Panc1 (cell line): Measurements from ENCODE around the gene SLC6A11. TPM values are rescaled to one million over a fixed set of nuclear protein-coding genes. Genes with fewer than 3 reads are reported as not detected.

ENCODE experiments used
- ATAC-seq: fragments of 200-7000 bp; cut with Tn5 transposase; 2 replicates; pipeline ENCODE4 v1.9.1; 2020; ENCODE audit warnings: mild to moderate bottlenecking, moderate library complexity
- BruUV-seq: library from RNA; stranded (reverse); fragments of 400-500 nt; replicated peaks from 2 replicates; lab custom pipeline; 2021; lab: Mats Ljungman, UMichigan
- CTCF ChIA-PET: fragments of 300-600 bp; sonication (Branson Sonifier 250); formaldehyde crosslinking; loops from one replicate; lab custom pipeline; 2022; ENCODE audit warnings: antibody characterized with exemption; lab: Charles Lee
- POLR2A ChIA-PET: fragments of 300-600 bp; sonication (Branson Sonifier 250); formaldehyde crosslinking; loops from one replicate; lab custom pipeline; 2022; ENCODE audit warnings: antibody characterized with exemption; lab: Charles Lee
- DNase-seq: peaks from one replicate; pipeline ENCODE4 v3.0.0-alpha.2; 2010; ENCODE audit warnings: low read depth, low spot score
- H3K27ac ChIP-seq: 2 replicates; pipeline ENCODE4 v1.5.1; 2011; ENCODE audit warnings: mild to moderate bottlenecking, low read length, inconsistent platforms
- H3K27me3 ChIP-seq: fragments of 200-500 bp; sonication (Bioruptor generic); 2 replicates; pipeline ENCODE4 v1.6.0; 2014; ENCODE audit warnings: low read length, inconsistent platforms; ENCODE audit not compliant: control insufficient read depth, insufficient read depth
- H3K36me3 ChIP-seq: fragments of 200-500 bp; sonication (Bioruptor generic); 2 replicates; pipeline ENCODE4 v1.5.1; 2014; ENCODE audit warnings: inconsistent platforms, mild to moderate bottlenecking, low read length, moderate library complexity; ENCODE audit not compliant: control insufficient read depth, insufficient read depth
- H3K4me1 ChIP-seq: 2 replicates; pipeline ENCODE4 v1.5.1; 2011; ENCODE audit warnings: inconsistent platforms, mild to moderate bottlenecking, low read length, moderate library complexity; ENCODE audit not compliant: control insufficient read depth, insufficient read depth
- H3K4me3 ChIP-seq, 2 experiments: 2 replicates each; pipeline ENCODE4 v1.5.1; 2011 to 2012; ENCODE audit warnings: low read depth in 2 of 2, low read length in 2 of 2, mild to moderate bottlenecking in 2 of 2, inconsistent platforms in 1 of 2, moderate library complexity in 1 of 2
- H3K9me3 ChIP-seq: fragments of 200-500 bp; sonication (Bioruptor generic); 2 replicates; pipeline ENCODE4 v1.5.1; 2014; ENCODE audit warnings: low read depth, mild to moderate bottlenecking, inconsistent platforms, low read length, moderate library complexity; ENCODE audit not compliant: control insufficient read depth, insufficient read depth
- CTCF ChIP-seq: fragments of 450-650 bp; IDR thresholded peaks from 2 replicates; pipeline ENCODE4 v1.5.1; 2017; ENCODE audit warnings: mild to moderate bottlenecking
- POLR2AphosphoS5 ChIP-seq: IDR thresholded peaks from 2 replicates; pipeline ENCODE4 v1.6.1; 2012; ENCODE audit warnings: mild to moderate bottlenecking, low read depth, low read length, moderate library complexity
- SIN3A ChIP-seq: IDR thresholded peaks from 2 replicates; pipeline ENCODE4 v1.6.1; 2012; ENCODE audit warnings: low read depth, mild to moderate bottlenecking, low read length, moderate library complexity, borderline replicate concordance; ENCODE audit not compliant: insufficient read depth
- TCF7L2 ChIP-seq: IDR thresholded peaks from 2 replicates; pipeline ENCODE4 v1.6.1; 2011; ENCODE audit warnings: mild to moderate bottlenecking, low read depth, low read length, inconsistent platforms
- in situ Hi-C: cut with HindIII; loops from 2 replicates; pipeline ENCODE4 v1.10.0; 2016; ENCODE audit warnings: low sequenced_read_pairs, low pct_unique_long_range_greater_than_20kb
- intact Hi-C: fragments of 100-400 bp; cut with micrococcal nuclease; formaldehyde crosslinking; loops from one replicate; pipeline ENCODE4 v1.10.0; 2022; ENCODE audit not compliant: unreplicated experiment
- total RNA-seq: library from RNA; stranded (reverse); gene quantifications from one replicate; pipeline ENCODE4 v1.2.1, GENCODE V29; 2021; ENCODE audit not compliant: unreplicated experiment
- TF ChIP-seq, protein P1 (sequence below), 2 experiments: IDR thresholded peaks; 2 replicates each; pipeline ENCODE4 v1.6.1; 2011 to 2012; ENCODE audit warnings: low read depth in 2 of 2, control low read depth in 1 of 2, low read length in 1 of 2, mild to moderate bottlenecking in 1 of 2, moderate library complexity in 1 of 2; ENCODE audit not compliant: insufficient read depth in 1 of 2

Gene SLC6A11
- total RNA-seq, 1 experiment from 2014 or later: not detected

- H3K36me3 ChIP-seq: no peaks in the 10 kb centered on the region
- BruUV-seq: no TSS peak
These were observed 145.9 kb downstream of the SLC6A11 start for GRCh38 chr3:10961921-10962320.

DNA sequence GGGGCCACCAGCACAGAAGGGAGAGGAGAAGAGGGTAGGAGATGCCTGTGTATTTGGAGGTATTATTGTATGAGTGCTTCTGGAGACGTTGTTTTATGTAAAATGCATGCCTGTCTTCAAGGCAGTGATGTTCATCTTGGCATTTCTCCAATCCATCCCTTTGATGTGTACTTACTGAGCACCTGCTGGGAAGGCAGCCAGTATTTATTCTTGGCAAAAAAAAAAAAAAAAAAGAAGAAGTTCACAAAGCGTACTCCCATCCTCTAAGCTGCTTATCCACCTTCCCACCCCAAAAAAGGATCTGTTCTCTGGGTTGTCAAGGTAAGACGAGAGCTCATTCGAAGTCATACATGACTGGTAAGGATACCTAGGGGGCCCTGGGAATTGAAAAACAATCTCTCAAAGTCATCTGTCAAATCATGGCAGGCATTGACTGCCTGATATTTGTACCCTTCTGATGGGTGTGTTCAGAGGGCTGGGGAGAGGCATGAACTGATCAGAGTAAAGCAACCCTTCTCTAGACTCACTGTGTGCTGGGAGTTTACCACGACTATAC is 146.5 kb downstream of the SLC6A11 start:
- DNase-seq: no peak
- peaks cover 11% of the 10 kb centered on the region for H3K27me3 ChIP-seq
- in situ Hi-C loops (no loop called here), intact Hi-C loops (no loop called here)
- no peaks in the 10 kb centered on the region for H3K9me3 ChIP-seq
- no peak for TF ChIP-seq CTCF
- TF ChIP-seq, protein P1, sequence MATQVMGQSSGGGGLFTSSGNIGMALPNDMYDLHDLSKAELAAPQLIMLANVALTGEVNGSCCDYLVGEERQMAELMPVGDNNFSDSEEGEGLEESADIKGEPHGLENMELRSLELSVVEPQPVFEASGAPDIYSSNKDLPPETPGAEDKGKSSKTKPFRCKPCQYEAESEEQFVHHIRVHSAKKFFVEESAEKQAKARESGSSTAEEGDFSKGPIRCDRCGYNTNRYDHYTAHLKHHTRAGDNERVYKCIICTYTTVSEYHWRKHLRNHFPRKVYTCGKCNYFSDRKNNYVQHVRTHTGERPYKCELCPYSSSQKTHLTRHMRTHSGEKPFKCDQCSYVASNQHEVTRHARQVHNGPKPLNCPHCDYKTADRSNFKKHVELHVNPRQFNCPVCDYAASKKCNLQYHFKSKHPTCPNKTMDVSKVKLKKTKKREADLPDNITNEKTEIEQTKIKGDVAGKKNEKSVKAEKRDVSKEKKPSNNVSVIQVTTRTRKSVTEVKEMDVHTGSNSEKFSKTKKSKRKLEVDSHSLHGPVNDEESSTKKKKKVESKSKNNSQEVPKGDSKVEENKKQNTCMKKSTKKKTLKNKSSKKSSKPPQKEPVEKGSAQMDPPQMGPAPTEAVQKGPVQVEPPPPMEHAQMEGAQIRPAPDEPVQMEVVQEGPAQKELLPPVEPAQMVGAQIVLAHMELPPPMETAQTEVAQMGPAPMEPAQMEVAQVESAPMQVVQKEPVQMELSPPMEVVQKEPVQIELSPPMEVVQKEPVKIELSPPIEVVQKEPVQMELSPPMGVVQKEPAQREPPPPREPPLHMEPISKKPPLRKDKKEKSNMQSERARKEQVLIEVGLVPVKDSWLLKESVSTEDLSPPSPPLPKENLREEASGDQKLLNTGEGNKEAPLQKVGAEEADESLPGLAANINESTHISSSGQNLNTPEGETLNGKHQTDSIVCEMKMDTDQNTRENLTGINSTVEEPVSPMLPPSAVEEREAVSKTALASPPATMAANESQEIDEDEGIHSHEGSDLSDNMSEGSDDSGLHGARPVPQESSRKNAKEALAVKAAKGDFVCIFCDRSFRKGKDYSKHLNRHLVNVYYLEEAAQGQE (IDR thresholded peaks at IDR 0.05; ENCODE audit: insufficient read depth in 1 of 2, low read depth in 2 of 2, low read length in 1 of 2): no peak
- TF ChIP-seq TCF7L2: no peak
- no peak for TF ChIP-seq POLR2AphosphoS5
- no peak for TF ChIP-seq SIN3A
- no peak for ATAC-seq
- CTCF ChIA-PET: no interaction called here
- H3K4me3 ChIP-seq: no peak overlapping the region
- H3K4me1 ChIP-seq: no peaks in the 10 kb centered on the region
- no TSS peak for BruUV-seq
- no peaks in the 10 kb centered on the region for H3K36me3 ChIP-seq
- POLR2A ChIA-PET: no interaction called here
- no peak overlapping the region for H3K27ac ChIP-seq

More at GRCh38 chr3:10961921-10962320, 145.9 kb downstream of the SLC6A11 start:
- intact Hi-C loops: no loop called here
- Histone ChIP-seq H3K4me1 (no peaks in the 10 kb centered on the region), H3K27ac (no peak overlapping the region), H3K9me3 (no peaks in the 10 kb centered on the region), H3K4me3 (no peak overlapping the region), H3K27me3 (peaks cover 11% of the 10 kb centered on the region)
- ATAC-seq (no peak), DNase-seq (no peak)
- ChIA-PET CTCF (interaction anchor here (0.7 kb wide), 1 partner anchor 16 kb away, joined by 3 read pairs; no protein-coding TSS in a partner anchor), POLR2A (no interaction called here)
- TF ChIP-seq TCF7L2: no peak
- TF ChIP-seq POLR2AphosphoS5: no peak
- TF ChIP-seq SIN3A: no peak
- TF ChIP-seq, protein P1 (IDR thresholded peaks at IDR 0.05; ENCODE audit: insufficient read depth in 1 of 2, low read depth in 2 of 2, low read length in 1 of 2): no peak
- TF ChIP-seq CTCF: no peak
- in situ Hi-C loops: no loop called here
